Nucleus accumbens (tissue), 56 donors: Measurements from ENCODE around the gene THBS1.

Experiments used
- DNase-seq, 56 donors: peaks; one replicate each; lab custom pipeline; 2025; lab: John Stamatoyannopoulos, UW

THBS1 gene

DNA sequence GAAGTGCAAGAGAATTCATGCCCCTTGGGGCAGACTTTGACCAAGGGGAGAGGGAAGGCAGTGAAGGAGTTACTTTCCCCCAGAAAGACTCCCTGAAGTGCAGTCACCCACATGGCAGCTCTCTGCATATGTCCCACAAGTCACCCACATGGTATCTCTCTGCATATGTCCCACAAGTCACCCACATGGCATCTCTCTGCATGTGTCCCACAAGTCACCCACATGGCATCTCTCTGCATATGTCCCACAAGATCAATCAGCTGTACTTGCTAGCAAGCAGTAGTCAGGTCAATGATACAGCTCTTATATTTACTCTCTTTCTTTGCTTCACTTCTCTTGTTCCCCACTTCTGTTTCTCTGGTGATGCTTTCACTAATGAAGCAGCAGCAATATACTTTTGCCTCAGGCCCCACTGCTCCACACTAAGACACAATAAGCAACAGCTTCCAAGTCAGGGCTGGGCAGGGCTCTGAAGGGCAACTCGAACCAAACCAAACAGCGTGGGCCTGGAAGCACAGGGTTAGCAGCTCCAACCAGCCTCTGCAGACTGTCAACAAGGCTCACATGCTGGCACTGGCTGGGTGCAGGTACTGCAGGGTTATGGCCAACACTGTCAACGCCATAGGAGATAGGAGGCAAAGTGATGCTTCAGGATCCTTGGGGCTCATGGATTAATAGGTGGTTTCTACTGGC lies 46.7 kb downstream of the THBS1 start:
- no peak for DNase-seq

DNA sequence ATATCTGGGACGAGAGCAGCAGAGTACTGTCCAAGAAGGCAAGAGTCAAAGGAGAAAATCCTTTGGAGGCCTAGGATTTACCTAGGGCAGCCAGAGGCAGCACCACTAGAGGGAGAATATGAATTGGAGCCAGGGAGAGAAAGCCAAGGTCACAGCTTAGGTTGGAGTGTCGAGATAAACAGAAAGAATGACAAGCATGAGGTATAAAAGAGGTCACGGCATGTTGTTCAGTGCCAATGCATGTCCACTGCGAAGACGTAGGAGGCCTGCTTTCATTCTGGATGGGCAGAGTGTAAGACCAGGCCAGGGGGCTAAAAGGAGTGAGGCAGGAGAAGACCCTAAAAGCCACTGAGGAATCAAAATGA lies 47.2 kb downstream of the THBS1 start:
- no peak for DNase-seq

DNA sequence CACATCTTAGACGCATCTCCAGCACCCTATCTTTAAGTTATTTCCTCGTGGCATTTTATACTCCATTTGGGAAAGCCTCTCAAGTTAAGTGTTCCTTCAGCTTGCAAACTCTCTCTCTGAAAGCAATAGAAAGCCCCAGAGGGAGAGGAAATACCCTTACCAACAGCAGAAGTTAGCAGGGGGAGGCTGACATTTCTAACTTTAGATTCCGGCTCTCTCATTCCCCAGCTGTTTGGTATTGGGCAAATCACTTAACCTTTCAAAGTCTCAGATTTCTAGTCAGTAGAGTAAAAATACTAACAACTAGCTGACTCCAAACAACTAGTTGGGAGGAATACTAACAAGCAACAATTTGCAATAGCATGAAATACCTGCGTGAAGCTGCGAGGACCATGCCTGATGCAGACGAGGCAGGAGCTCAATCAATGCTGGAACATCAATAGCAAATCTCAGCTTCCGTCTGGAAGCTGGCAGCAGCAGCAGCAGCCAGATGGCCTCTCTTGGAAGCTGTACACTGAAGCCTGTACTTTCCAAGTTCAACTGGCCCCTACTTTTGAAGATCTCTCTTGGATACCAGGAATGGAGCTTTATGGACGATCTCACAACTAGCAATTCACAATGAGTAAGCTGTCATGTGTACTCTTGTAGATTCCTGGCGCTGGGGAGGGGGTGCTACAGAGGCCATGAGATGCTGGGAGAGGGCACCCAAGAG lies 47.8 kb downstream of the THBS1 start:
- no peak for DNase-seq

DNA sequence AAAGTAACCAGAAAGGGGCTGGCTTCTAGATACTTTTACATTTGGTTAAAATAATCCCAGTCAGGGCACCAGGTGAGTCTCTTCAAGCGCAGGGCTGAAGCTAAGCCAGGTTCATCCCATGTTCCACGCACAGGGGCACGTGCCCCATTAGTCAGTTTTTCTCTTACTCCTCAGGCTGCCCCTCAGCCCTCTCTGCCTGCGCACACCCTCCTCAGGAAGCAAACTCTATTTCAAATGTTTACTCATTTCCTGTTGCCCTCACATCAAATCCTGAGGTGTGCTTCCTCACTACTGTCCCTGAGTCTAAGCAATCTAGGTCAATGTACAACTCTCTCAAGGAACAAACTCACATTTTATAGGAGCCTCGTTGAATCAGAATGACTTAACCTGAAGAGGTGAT lies 48.5 kb downstream of the THBS1 start:
- no peak for DNase-seq

DNA sequence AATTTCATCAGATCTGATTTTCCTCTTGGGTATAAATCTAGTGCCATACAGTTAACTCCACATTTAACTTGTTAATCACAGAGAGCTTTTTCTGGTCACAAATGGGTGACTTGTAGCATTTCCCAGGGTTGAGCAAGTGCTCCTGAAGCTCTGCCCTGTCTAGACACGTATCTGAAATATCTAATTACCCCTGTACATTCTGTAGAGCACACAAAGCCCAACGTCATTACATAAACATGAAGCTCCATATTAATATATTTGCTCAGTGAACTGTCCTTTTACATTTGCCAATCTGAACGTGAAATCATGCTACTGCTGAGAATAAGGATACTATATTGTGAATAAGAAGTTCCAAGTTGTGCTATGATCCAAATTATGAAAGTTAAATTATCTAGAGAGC lies 49.0 kb downstream of the THBS1 start:
- no peak for DNase-seq

DNA sequence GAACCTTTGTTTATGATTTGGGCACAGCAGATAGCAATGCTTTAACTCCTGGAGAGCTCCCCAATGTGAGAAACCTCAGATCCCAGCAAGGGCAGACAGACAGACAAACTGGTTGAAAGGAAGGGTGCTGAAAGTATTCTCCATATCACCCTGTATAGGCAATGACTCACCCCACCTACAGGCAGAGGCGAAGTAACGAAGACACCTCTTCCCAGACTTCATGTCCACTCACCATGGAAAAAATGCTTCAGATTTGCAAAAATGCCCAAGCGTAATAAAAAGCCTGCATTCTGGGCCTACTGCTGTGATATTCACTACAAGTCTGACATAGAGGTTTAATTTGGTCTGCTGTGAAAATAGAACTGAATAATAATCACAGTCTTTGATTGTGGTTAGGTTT lies 50.5 kb downstream of the THBS1 start:
- DNase-seq: no peak

DNA sequence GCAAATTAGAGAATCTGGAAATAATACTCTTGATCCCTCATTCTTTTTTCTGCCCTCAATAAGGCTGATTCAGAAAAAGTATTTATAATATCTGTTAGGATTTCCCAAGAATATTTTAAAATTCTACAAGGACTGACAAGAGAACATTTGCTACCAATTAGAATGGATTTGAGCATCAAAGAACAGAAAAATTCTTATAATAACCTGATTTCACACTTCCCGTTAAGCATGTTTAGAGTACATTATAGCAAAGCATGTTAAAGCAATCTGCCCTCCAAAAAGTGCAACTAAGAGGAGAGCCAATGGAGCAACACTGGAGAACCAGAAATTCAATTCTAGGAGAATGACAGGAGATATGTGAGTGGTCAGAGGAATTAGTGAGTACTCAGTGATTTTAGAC lies 57.2 kb downstream of the THBS1 start:
- no peak for DNase-seq

DNA sequence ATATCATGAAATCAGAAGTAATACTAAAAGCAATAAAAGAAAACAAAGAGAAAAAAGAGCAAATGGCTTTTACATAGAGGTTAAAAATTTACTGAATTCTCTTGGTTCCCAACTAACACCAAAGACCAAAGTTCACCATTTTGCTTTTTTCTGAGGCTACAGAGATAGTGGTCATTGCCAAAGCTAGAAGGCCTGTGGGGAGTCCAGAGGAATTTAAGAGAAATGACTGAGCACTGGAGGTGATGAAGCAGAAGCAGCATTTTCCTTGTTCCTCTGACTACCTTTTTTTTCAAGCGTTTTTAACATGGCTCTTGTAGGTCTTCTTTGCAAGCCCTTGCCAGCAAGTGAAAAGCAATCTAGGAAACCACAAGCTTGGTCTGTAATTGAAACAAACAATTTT lies 58.2 kb downstream of the THBS1 start:
- DNase-seq: no peak

DNA sequence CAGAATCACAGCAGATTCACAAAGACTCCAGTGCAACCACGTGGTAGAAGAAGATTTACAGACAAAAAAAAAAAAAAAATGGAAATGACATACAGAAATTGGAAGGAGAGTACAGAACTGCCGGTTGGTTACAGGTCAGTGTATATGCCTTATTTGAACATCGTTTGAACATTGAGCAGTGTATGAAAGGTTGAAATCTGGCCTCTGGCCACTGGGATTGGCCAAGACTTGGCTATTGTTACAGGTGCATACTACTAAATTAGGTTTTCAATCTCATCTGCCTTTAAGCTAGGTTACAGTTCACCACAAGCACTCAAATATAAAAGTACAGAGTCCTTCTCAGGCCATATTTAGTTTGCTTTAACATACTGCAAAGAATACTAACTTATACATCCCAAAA lies 59.8 kb downstream of the THBS1 start:
- no peak for DNase-seq

DNA sequence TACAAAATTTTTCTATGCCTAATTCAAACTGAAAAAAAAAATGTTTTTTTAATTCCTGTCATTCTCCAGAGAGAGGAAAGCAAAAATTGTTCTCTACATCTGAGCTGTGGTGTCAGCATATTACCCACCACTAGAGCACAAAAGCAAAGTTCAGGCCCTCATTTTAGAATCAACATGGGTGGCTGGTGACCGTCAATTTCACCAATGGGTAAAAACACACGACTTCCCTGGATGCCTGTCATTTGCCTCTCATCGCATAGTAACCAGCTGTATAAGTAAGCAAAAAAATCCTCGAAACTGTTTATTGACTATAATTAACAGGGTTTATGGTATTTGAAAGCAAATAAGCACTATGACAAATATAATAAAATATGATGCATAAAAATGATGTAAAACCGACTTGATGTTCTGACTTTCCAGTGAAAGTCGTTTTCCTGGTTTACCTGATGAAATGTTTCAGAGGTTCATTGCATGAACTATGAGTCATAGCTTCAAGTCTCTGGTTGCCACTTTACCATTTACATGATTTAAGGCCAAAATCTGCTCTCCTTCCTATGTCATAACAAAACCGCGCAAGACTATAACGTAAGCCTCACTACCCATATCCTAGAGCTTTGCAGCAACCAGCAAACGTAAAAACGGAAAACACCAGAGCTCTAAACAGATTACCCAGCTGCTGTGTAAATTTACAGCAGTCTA lies 60.5 kb downstream of the THBS1 start:
- peak in 1 of 56 donors; percentile 17 for DNase-seq

DNA sequence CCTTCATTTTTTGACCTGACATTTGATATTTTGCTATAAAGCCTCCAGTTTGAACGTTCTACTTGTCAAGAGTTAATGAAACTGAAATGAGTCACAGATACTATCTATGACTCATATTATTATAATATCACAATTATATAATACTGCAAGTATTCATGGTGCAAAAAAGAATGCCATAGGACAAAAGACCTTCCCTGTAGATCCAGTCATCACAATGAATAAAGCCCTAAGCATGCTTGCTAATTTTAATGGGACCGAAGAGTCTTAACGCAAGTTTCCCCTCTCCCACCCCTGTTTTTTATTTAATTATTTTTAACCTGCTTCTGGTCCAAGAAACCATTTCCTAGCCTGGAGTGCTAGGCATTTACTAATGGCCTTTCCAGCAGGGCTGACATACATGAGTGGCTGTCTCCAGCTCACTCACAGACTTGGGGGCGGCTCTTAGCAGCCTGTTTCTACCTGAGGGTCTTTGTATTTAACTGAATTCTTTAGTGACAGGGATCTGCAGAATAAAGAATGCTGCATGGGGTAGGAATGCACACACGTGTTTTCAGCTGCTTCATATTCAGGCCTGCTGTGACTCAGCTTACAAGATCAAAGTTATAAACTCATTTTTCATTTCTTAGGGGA lies 61.2 kb downstream of the THBS1 start:
- DNase-seq: peak in 1 of 56 donors; percentile 19

DNA sequence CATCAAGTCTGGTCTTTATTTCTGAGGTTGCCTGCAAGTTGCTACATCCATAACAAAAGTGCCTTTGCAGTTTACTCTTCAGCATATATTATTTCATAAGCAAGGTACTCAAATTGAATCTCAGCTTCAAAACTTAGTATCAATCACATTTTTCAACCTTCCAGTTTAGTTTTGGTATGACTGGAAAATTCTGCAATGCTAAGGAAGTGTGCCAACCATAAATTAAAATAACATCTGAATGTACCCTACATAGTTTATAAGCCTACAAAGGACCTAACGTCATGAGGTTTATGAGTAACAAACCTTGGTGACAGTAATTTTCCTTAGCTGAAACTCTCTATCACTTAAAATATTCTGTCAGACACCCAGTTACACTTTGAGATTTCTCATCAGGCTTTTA lies 62.8 kb downstream of the THBS1 start:
- DNase-seq: no peak

DNA sequence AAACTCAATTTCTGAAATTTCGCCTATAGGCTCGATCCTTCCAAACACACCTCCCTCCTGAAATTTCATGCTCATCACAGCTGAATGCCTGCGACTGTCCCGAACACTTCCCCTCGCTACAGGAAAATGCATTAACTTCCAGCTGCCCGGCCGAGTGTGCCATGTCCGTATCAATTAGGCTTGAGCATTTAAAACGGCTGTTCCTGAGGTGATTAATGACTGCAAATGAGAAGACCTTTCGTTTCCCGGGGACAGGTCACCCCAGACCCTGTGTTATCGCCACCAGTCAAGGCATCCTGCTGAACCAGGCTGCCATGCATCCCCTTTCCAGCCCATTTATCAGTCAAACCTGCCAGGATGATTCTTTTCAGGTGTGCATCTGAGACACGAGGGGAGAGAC lies 63.3 kb downstream of the THBS1 start:
- no peak for DNase-seq

DNA sequence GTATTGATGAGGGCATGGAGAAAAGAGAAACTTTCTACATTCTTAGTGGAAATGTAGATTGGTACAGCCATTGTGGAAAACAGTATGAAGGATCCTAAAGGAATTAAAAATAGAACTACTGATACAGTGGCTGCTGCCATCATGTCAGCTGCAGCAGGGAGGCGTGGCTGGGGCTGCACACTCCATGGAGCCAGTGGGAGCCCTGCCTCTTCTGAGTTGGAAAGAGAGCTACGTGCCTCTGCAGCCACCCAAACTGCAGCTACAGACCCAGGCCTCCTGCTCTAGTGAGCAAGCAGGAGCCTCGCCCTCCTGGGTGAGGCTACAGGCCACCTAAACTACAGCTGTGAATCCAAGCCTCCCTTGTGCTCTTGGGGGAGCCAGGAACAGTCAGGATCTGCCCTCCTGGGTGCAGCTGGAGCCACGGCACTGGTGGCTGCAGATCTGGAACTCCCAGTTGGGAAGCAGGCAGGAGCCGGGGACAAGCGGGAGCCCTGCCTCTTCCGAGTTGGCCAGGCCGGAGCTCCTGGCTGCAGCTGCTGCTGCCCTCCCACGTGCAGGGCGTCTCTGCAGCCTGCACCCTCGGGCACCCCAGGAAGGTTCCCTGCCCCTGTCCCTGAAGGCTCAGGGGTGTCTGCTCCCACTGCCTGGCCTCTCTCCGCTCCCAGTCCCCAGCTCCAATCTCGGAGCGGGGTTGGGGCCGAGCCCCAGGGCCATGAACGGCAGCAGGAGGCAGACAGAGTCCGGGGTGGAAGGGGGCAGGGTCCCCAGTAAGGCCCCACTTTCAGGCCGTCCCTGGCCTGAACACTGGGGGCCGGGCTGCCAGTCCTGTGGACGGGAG lies 64.5 kb downstream of the THBS1 start:
- DNase-seq: peak in 1 of 56 donors; percentile 14

DNA sequence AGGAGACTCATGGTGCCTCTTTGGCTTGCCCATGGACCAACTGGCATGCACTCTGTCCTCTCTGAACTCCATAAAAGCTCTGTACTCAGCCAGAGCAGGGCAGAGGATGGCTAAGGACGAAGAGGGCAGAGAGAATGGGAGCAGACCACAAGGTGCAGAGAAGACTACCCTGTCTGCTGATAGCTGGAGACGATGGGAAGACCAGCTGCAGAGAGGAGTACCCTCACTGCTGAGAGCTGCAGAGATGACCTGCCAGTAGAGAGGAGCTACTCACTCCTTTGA lies 65.0 kb downstream of the THBS1 start:
- DNase-seq: no peak

DNA sequence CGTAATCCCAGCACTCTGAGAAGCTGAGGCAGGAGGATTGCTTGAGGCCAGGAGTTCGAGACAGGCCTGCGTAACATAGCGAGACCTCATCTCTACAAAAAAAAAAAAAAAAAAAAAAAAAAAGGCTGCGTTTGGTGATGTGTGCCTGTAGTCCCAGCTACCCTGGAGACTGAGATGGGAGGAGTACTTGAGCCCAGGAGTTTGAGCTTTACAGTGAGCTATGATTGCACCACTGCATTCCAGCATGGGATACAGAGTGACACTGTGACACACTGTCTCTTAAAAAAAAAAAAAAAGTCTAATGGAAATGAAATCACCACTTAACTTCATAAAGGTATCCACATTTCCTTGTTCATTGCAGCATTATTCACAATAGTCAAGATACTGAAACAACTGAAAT lies 65.5 kb downstream of the THBS1 start:
- DNase-seq: no peak
